AML-193 (cell line): ENCODE measurements around the gene SAMD4A.

Source experiments
- DNase-seq, 2 experiments: peaks; one replicate each; lab custom pipeline; 2025; lab: John Stamatoyannopoulos, UW

The SAMD4A gene

GRCh38 chr14:54805445-54806322 lies 238.8 kb downstream of the SAMD4A start:
- peak; percentile 36 to 55 for DNase-seq

- no peak for DNase-seq
Measured at GRCh38 chr14:54806616-54807015, 239.7 kb downstream of the SAMD4A start.

DNA sequence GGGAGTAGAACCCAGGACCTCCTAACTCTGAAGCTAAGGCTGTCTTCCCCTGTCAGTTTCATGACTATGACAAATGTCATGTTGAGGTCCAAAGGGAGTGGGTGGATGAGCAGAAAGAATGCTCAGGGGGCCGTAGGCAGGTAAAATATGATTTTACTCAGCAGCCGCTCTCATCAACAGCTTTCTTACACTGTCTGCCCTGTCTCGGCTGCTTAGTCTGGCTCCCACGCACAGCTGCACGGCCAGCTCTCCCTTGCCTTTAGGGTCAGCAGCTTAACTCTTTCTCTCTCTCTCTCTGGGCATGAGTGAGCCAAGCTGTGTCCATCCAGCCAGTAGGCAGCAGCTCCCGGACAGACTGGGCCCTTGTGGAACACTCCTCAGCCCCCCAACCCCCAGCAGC lies 240.5 kb downstream of the SAMD4A start:
- no peak for DNase-seq

GRCh38 chr14:54807881-54808280 lies 241.0 kb downstream of the SAMD4A start:
- DNase-seq: no peak

GRCh38 chr14:54808326-54809161 lies 241.6 kb downstream of the SAMD4A start:
- DNase-seq: no peak

GRCh38 chr14:54809767-54810166 lies 242.8 kb downstream of the SAMD4A start:
- no peak for DNase-seq

DNA sequence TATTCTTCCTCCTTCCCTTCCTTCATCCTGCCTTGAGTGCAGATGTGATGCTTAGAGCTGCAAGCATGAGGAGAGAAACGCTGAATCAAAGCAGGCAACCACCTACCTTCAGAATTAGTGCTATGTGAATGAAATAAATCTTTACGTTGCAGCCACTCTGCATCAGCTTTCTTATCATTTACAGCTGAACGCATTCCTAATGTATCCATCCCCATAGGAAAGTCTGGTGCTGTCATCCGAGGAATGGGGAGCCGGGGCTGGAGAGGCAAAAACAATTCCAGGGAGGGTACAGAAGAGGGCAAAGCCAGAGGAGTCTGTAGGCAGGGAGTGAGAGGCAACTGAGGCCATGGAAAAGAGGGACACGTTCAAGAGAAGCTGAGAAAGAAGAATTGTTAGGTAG lies 245.7 kb downstream of the SAMD4A start:
- DNase-seq: no peak

- no peak for DNase-seq
Measured at GRCh38 chr14:54813081-54813480, 246.2 kb downstream of the SAMD4A start.

- no peak for DNase-seq
Measured at GRCh38 chr14:54814076-54814475, 247.1 kb downstream of the SAMD4A start.

DNA sequence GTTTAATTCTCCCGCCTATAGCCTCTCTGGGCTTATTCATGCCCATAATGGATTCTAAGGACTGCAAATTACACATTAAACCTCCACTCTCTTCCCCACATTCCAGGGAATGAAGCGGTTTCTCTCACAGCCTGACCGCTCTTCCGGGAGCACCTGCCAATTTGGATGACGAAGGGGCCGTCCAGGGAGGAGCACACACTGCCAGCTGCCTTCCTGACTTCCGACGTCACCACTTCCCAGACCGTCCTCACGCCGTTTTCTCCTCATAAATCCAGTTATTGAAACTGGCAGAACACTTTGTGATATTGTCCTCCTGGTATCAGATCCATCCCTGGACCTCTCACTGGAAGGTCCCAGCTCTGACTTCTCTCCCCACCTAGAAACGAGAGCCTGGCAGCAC lies 248.1 kb downstream of the SAMD4A start:
- DNase-seq: no peak

DNA sequence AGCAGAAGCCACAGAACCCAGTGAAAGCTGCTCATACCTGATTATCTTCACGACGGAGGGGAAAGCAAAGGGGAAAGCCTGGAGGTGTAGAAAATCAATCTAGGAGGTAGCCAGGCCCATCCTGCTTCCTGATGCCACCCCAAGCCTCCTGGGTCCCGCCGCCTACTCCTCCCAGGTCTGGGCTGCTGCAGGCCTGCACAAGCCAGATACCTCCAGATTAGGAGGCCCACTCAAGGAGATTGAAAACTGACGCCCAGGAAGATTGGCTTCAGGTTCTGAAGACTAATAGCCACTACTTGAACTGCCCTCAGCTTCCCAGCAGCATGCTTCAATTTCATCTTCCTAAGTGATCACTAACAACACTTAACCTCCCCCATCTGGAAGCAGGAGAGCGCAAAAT lies 248.6 kb downstream of the SAMD4A start:
- no peak for DNase-seq

DNA sequence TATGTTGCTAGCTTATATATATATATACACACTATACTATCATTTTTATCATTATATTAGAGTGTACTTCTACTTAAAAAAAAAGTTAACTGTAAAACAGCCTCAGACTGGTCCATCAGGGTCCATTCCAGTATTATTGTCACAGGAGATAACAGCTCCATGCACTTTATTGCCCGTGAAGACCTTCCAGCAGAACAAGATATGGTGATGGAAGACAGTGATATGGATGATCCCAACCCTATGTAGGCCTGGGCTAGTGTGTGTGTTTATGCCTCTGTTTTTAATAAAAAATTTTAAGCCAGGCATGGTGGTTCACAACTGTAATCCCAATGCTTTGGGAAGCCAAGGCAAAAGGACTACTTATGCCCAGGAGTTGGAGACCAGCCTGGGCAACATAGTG lies 249.5 kb downstream of the SAMD4A start:
- no peak for DNase-seq

DNA sequence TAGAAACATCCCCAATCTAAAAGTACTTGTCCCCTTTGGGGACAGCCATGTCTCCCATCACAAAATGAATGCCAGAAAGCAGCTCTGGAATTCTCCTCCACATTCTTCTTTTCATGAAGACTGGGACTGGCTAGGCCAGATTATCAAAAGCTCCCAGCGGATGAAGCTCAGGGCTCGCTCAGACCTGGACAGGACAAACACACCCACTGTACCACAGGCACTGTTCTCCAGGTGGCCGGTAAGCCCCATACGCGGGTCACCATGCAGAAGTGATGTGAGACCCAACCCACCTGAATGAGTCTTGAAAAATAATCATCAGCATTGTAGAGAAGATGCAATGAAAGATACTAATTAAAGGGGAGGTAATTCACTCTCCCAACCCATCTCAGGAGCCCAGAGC lies 250.6 kb downstream of the SAMD4A start:
- DNase-seq: no peak

DNA sequence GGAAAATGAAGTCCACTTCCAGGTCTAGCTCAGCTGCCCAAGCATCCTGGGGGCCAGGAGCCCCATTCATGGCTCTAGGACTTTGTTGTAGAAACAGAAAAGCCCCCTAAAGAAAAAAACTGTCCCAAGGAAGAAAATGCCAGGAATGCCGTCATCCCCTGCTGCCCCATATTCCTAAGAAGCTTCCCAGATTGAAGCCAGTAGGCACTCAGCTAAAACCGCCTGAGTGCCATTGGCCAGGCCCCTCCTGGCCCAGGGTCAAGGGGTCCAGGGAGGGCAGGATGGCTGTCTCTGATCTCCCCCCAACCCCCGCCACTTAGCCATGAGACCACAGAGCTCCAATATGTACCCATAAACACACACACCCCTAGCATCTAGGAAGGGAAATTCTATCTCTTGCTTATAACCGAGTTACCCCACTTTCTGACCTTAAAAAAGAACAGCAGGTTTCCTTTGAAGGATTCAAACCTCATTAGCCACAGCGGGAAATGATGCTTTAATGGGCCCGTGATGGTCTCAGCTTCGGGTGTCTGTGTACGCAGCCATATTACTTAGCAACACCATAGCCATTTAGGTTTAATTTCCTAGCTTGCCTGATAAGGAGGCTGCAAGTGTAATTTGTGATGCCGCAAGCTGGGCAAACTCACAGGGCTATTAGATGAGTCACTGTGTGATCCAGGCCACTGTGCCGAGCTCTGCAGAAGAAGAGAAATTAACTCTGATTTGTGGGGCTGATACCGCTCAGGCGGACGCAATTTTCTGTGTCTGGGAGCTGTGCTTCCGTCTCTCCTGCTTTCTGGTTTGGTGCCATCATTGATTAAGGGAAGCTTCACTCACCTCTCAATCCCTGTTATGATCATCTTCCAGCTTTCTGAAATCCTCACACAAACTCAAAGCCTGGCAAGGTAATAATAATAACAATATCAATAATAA lies 251.5 kb downstream of the SAMD4A start:
- DNase-seq: no peak

DNA sequence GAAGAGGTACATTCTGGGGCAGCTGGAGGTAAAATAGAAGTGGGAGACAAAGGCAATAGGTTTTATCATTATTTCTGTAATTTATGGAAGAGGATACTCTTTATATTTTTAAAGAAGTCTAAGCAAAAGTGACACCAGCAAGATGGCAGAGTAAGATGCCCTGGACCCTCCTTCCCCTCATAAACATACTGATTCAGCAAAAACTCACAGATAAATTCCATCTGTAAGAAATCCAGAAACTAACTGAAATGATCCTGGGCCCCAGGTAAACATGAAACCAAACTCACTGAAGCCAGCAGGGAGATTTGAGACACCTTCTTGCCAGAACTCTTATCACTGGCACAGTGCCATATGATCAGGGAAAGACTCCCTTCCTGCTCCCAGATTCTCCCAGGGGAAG lies 255.8 kb downstream of the SAMD4A start:
- DNase-seq: no peak

GRCh38 chr14:54823757-54824549 lies 257.0 kb downstream of the SAMD4A start:
- DNase-seq: no peak

DNA sequence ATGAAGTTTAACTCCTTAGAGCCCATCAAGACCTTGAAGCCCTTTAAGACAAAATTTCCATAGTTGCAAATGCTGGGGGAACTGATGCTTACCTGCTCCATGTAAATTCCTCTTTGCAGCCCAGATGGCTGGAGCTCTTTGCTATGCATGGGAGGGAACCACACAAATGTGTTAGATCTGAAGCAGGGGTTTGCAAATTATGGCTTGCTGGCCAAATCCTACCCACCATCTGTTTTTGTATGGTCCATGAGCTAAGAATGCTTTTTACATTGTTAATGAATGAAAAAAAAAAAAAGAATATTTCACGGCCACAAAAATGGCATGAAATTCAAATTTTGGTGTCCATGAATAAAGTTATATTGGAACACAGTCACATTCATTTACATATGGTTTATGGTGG lies 261.1 kb downstream of the SAMD4A start:
- no peak for DNase-seq

- DNase-seq: no peak
Measured at GRCh38 chr14:54829486-54830224, 262.7 kb downstream of the SAMD4A start.

DNA sequence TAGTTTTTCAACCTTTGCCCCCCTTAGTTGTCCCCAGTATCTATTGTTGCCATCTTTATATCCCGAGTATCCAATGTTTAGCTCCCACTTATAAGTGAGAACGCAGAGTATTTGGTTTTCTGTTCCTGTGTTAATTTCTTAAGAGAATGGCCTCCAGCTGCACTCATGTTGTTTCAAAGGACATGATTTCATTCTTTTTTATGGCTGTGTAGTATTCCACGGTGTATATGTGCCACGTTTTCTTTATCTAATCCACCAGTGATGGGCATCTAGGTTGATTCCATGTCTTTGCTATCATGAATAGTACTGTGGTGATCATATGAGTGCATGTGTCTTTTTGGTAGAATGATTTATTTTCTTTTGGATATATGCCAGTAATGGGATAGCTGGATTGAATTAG lies 263.7 kb downstream of the SAMD4A start:
- DNase-seq: no peak

- DNase-seq: no peak
Measured at GRCh38 chr14:54834081-54834480, 267.2 kb downstream of the SAMD4A start.

GRCh38 chr14:54834727-54835126 lies 267.8 kb downstream of the SAMD4A start:
- DNase-seq: no peak
